GDM1 (cell line): ENCODE measurements around the gene TTN.

Source experiments
- DNase-seq: peaks from one replicate; lab custom pipeline; 2025; lab: John Stamatoyannopoulos, UW

TTN gene

DNA sequence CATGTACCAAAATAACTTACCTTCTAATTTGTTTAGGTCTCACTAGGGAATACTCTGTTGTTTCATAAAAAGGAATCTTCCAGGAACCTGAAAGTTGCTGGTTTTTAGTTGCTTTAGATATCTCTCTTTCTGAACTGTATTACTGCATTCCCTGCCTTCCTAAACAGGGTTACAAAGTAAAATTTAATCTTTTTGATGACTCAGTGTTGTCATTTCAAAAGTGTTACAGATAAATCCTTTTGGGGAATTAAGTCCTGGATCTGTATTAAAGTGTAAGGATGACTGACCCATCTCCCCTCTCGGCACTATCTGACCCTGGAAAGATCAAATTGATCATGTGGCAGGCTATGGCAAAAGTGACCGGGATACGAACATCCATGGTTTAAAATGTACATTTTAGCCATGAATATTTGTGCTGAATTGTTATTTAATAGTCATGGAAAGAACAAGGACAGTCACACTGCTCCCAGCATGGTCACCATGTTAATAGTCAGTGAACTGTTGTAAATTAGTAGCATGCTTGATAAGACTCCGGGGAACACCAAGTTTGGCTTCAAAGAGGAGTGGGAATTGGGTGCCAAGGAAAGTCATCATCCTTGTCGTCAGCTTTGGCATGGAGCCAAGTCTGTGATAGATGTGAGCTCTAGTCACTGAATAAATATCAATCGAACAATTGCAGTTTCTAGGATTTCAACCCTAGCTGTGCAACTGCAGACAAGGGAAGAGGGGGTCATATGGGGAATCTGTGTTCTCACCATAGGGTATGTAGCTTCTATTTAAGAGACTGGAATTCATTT lies 322.8 kb downstream of the TTN start:
- no peak for DNase-seq

DNA sequence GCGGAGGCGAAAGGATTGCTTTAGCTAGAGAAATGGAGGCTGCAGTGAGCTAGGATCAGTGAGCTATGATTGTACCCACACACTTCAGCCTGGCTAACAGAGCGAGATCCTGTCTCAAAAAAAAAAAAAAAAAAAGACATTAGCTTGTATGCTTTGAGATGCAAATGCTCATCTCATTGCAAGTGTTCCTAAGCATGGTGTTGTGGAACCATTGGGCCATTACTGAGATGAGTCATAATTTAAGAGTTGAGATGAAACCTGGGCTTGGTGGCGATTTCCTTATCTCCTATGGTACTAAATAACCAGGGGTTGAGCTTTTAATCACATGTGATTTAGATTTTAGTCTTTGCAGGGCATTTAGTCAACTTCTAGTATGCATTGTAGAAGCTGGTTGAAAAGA lies 324.8 kb downstream of the TTN start:
- DNase-seq, result no peak

DNA sequence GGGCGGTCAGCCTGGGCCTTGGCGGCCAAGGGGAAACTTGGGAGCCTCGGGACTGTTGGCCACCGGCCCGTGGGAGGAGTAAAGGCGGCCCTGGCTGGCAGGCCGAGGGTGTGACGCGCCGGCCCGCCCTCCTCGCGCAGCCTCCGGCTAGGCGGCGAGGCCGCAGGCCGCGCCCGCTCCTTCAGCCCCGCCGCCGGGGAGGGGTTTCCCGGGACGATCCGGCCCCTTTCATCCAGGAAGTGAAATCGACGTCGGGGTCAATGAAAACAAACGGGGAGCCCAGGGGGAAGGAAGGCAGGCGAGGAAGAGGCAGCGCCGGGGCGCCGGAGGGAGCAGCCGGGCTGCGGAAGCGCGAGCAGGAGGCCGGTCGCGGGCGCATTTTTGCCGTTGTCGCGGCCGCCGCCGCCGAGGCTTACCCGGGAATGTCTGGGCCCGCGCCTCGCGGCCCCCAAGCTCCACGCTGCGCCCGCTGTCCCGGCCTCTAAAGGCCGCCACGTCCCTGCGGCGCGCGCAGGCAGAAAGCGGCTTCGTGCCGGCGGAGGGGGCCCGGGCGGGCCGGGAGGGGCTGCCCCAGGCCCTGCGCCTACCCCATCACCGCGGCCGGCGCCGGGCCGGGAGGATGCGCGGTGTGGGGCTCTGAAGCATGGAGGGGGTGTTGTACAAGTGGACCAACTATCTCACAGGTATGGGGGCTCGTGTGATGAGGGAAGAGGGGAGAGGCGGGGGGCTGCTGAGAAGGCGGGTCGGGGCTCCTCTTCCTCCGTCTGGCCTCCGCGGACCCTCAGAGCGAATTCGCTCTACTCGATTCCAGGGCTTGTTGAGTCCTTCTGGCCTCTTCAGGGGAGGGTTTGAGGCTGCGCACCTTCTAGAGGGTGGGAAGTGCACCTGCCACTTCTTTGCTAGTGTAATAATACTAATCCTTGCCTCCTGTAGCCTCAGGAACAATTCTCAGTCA lies 326.7 kb downstream of the TTN start, which contains the start of gene PLEKHA3:
Gene PLEKHA3 (plus strand): TSS at position 231 of the 955 bp plus-strand sequence. CDS start 413 bp downstream, at position 644.
- peak; percentile 86 for DNase-seq

DNA sequence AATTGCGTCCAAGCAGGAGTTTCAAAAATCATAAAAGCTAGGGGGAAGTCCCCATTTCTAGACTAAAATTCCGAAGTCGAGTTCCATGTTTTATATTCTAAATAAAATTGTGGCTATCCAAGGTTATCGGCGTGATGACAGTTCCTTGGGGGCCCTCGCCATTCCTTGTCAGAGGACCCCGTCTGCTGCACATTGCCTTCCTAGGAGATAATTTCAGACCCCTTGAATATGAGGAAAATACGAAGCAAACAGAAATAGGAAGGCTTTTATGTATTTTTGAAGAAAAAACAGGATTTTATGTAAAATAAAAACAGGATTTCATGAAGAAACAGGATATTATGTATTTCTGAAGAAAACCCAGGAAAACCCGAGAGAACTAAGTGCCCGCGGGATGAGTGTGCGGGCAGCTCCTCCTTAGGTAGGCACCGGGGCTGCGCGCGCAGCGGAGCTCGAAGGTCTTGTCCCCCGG lies 327.4 kb downstream of the TTN start:
- DNase-seq, result no peak

DNA sequence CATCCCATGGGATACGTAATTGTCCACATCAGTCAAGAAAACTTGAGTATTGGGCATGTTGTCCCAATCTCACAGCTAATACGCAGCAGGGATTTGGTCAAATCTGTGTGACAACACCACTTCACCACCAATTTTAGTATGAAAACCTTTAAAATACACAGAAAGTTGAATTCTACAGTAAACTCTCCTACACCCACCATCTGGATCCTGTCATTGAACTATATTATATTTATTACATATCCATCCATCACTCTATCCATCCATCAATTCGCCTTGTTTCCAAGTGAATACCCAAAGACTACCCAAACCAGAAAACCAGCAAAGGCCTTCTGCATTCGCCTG lies 328.0 kb downstream of the TTN start:
- no peak for DNase-seq

DNA sequence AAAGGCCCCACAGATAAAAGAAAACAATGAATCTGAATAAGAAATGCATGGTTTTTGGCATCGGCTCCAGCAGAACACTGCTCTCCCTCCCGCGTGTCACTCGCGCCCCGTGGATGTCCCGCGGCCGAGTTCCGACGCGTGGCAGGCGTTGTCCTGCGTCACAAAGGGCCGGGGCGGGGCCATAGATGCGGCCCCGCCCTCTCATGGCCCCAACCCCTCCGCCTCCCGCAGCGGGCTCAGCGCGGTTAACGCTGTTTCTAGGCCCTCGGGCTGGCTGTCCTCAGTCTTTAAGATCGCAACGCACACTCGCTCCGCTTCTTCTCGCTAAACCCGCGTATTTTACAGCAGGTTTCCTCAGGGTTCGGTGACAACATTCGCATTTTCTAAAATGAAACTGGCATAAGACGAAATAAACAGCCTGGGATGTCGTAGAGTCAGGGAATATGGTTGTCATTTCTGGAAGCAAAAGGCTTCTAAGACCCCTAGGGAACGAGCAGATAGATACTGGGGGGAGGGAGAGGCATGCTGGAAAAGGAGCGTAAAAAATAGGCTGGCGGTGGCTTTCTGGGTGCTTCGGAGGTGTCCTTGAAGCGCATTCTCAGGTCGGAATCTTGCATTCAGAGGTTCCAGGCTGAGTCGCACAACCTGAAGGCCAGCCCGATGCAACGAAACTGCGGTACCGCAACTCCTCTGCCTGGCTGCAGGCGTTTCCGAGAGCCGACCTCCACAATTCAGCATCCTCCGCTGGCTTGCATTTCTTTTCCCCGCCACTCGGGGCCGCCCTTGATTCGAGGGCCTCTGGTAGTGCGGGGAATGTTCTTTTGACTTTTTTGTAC lies 328.6 kb downstream of the TTN start, which contains the start of gene FKBP7:
Gene FKBP7 (minus strand): TSS at position 162 of the 836 bp plus-strand sequence. CDS start 101 bp downstream, at position 61.
- peak; percentile 72 for DNase-seq

DNA sequence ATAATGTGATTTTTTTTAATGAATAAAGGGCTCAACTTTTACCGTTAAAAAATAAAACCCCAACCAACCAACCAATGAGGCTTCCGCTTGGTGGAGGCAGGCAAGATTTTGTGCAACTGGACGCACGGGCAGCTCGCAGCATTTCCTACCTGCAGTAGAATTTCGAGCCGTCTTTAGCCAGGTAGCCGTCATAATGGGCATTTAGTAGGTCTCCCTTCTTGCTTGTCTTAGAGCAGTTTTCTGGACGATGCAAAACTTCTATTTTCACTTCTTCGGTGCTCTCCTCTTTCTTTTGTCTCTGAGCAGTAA lies 329.1 kb downstream of the TTN start:
- DNase-seq, result no peak

DNA sequence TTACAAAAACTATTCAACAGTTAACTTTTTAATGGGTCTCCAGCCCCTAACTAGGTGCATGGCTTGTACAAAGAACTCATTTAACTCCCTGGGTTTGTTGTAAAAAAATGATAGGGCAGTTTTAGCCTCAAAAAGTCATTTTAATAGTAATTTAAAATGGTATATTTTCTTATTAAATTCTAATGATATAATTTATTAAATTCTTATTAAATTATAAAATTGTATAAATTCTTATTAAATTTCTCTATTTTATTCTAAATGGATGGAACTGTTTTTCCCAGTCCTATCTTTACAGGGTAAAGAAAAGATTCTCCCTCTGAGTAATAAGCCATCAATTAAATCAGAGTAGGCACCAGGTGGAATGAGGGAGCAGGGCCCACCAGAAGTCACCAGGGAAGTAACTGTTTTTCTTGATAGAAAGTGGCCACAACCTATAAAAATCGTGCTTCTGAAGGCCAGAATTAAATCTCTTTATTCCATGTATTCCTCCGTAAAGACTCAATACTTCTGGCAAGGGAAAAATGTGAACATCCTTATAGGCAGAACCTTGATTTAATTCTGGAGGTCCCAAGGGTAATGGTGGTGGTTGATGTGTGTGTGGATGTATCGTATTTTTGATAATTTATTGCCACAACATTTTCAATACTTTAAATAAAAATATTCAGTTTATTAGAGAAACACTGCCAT lies 329.6 kb downstream of the TTN start:
- DNase-seq, result no peak

DNA sequence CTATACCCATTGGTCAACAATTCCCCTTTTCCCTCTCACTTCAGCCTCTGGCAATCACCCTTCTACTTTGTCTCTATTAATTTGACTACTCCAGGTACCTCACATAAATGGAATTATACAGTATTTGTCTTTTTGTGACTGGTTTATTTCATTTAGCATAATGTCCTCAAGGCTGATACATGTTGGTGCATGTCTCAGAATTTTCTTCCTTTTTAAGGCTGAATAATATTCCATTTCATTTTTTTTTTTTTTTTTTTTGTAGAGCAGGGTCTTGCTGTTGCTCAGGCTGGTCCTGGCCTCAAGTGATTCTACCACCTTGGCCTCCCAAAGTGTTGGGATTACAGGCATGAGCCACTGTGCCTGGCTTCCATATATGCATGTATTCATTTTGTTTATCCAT lies 330.7 kb downstream of the TTN start:
- DNase-seq, result no peak
